SK-N-SH (cell line): ENCODE results near the gene LYSMD3. TPM values are rescaled to one million over a fixed set of nuclear protein-coding genes. Genes with fewer than 3 reads are reported as not detected.

Experiments used
- CTCF ChIA-PET: fragments of 300-600, 350-600 bp; formaldehyde crosslinking; extraction: SDS; loops from one replicate; lab custom pipeline; 2021; lab: Yijun Ruan, JAX
- POLR2A ChIA-PET: fragments of 350-600 bp; sonication (Branson Sonifier 250); formaldehyde crosslinking; extraction: SDS; loops from one replicate; lab custom pipeline; 2020; ENCODE audit warnings: antibody characterized with exemption, inconsistent platforms; lab: Yijun Ruan, JAX
- DNase-seq: peaks from one replicate; pipeline ENCODE4 v3.0.0; 2012
- H2AFZ ChIP-seq: fragments of 200-600 bp; sonication (generic); 2 replicates; pipeline ENCODE4 v1.8.1; 2016; ENCODE audit warnings: antibody characterized with exemption, mild to moderate bottlenecking, low read depth
- H3F3A ChIP-seq: fragments of 200-600 bp; sonication (generic); replicated peaks from 2 replicates; pipeline ENCODE3; 2016; ENCODE audit warnings: antibody characterized with exemption, mild to moderate bottlenecking; ENCODE audit not compliant: insufficient read depth
- H3K27ac ChIP-seq, 2 experiments: fragments of 200-500 bp in 1 of 2; fragments of 200-600 bp in 1 of 2; sonication (Bioruptor generic) in 1 of 2; sonication (generic), shearing (Covaris generic) in 1 of 2; 2 replicates each; pipeline versions ENCODE4 v1.5.1 to v1.6.1; 2014 to 2016; ENCODE audit warnings: low read depth in 2 of 2, inconsistent platforms in 1 of 2, low read length in 1 of 2, mild to moderate bottlenecking in 1 of 2, mixed read lengths in 1 of 2
- H3K27me3 ChIP-seq: fragments of 200-600 bp; sonication (generic), shearing (Covaris generic); 2 replicates; pipeline ENCODE4 v1.6.1; 2016; ENCODE audit warnings: mixed run types; ENCODE audit not compliant: insufficient read depth
- H3K36me3 ChIP-seq, 2 experiments: fragments of 200-500 bp in 1 of 2; fragments of 200-600 bp in 1 of 2; sonication (Bioruptor generic) in 1 of 2; sonication (generic) in 1 of 2; replicated peaks in 1 of 2; 2 replicates each; pipeline versions ENCODE3 to v1.5.1; 2014 to 2016; ENCODE audit warnings: low read length in 1 of 2, mild to moderate bottlenecking in 1 of 2; ENCODE audit not compliant: insufficient read depth in 2 of 2, control insufficient read depth in 1 of 2
- H3K4me1 ChIP-seq, 2 experiments: fragments of 200-500 bp in 1 of 2; fragments of 200-600 bp in 1 of 2; sonication (Bioruptor generic) in 1 of 2; sonication (generic), shearing (Covaris generic) in 1 of 2; 2 replicates each; pipeline versions ENCODE4 v1.5.1 to v1.6.1; 2014 to 2016; ENCODE audit warnings: low read depth in 1 of 2, low read length in 1 of 2, mixed run types in 1 of 2; ENCODE audit not compliant: insufficient read depth in 2 of 2, control insufficient read depth in 1 of 2
- H3K4me2 ChIP-seq: fragments of 200-600 bp; sonication (generic), shearing (Covaris generic); 2 replicates; pipeline ENCODE4 v1.6.1; 2017; ENCODE audit warnings: mixed run types
- H3K4me3 ChIP-seq, 2 experiments: fragments of 200-500 bp in 1 of 2; fragments of 200-600 bp in 1 of 2; sonication (Bioruptor generic) in 1 of 2; sonication (generic), shearing (Covaris generic) in 1 of 2; 2 replicates each; pipeline versions ENCODE4 v1.5.1 to v1.8.1; 2014 to 2016; ENCODE audit warnings: low read depth in 2 of 2, inconsistent platforms in 1 of 2, low read length in 1 of 2, mild to moderate bottlenecking in 1 of 2, mixed read lengths in 1 of 2, moderate library complexity in 1 of 2
- H3K79me2 ChIP-seq: fragments of 200-600 bp; sonication (generic); 2 replicates; pipeline ENCODE4 v1.8.1; 2017; ENCODE audit warnings: mild to moderate bottlenecking; ENCODE audit not compliant: insufficient read depth
- H3K9ac ChIP-seq: fragments of 200-600 bp; sonication (generic); 2 replicates; pipeline ENCODE4 v1.6.1; 2017; ENCODE audit warnings: mixed run types
- H3K9me2 ChIP-seq: fragments of 200-600 bp; sonication (generic); 2 replicates; pipeline ENCODE4 v1.6.1; 2017; ENCODE audit warnings: mixed run types
- H3K9me3 ChIP-seq: fragments of 200-600 bp; sonication (generic); 2 replicates; pipeline ENCODE4 v1.6.1; 2017; ENCODE audit warnings: mixed run types, mild to moderate bottlenecking, moderate library complexity
- H4K20me1 ChIP-seq: fragments of 200-600 bp; sonication (generic); 2 replicates; pipeline ENCODE4 v1.6.1; 2017; ENCODE audit warnings: mild to moderate bottlenecking, mixed run types; ENCODE audit not compliant: insufficient read depth
- CTCF ChIP-seq: fragments of 200-600 bp; sonication (generic); IDR thresholded peaks from 2 replicates; pipeline ENCODE4 v1.6.1; 2017; ENCODE audit warnings: antibody characterized with exemption, mild to moderate bottlenecking, moderate library complexity
- FOXJ3 ChIP-seq: sonication (generic); formaldehyde crosslinking; IDR thresholded peaks from 2 replicates; pipeline ENCODE4 v1.5.1; 2020; ENCODE audit warnings: mild to moderate bottlenecking, missing genetic modification reagents
- MAX ChIP-seq: IDR thresholded peaks from 2 replicates; pipeline ENCODE4 v1.4.0; 2012; ENCODE audit warnings: low read depth
- NFIC ChIP-seq: IDR thresholded peaks from 2 replicates; pipeline ENCODE4 v1.4.0; 2012; ENCODE audit warnings: borderline replicate concordance
- PBX3 ChIP-seq: IDR thresholded peaks from 2 replicates; pipeline ENCODE4; 2012
- RAD21 ChIP-seq: IDR thresholded peaks from 2 replicates; pipeline ENCODE4 v1.6.1; 2012; ENCODE audit warnings: mild to moderate bottlenecking, low read length
- REST ChIP-seq: IDR thresholded peaks from 2 replicates; pipeline ENCODE4 v1.6.1; 2012; ENCODE audit warnings: mild to moderate bottlenecking, low read depth, low read length, moderate library complexity
- RXRA ChIP-seq: IDR thresholded peaks from 2 replicates; pipeline ENCODE4 v1.4.0; 2012; ENCODE audit warnings: low read depth, mild to moderate bottlenecking, borderline replicate concordance
- SMC3 ChIP-seq: IDR thresholded peaks from 2 replicates; pipeline ENCODE4 v1.6.1; 2012; ENCODE audit warnings: low read depth, low read length, improper control_type of control experiment
- WGBS: methylation state at CpG from one replicate; pipeline ENCODE4 v1.1.6; 2017; ENCODE audit warnings: low lambda C conversion rate; 5-methylcytosine and 5-hydroxymethylcytosine counted together
- polyA plus RNA-seq, 3 experiments: library from polyadenylated mRNA; depleted of rRNA; stranded (reverse); fragments of >200 nt; gene quantifications; 2 replicates each; pipeline ENCODE4 v1.2.3, GENCODE V29; 2012

Gene LYSMD3
- polyA plus RNA-seq, 1 of the 3 experiments (the other 2 are of a cell fraction) = 6.7 TPM

- TF ChIP-seq FOXJ3 = no peak
- no peak for TF ChIP-seq REST
- TF ChIP-seq PBX3 = no peak
- Histone ChIP-seq H3K79me2 (peaks cover 34% of the 10 kb centered on the region), H2AFZ (no peak overlapping the region)
Measured at GRCh38 chr5:90530736-90531487, 1.5 kb upstream of the LYSMD3 start.

GRCh38 chr5:90529939-90530677, 724 bp upstream of the LYSMD3 start:
- POLR2A ChIA-PET = no interaction called here

More at GRCh38 chr5:90530736-90531487, 1.5 kb upstream of the LYSMD3 start:
- Histone ChIP-seq H3K4me1 (peaks cover 0 to 5% of the 10 kb centered on the region in 2 experiments; a peak in 3 of 4 replicates), H3K9me2 (no peaks in the 10 kb centered on the region), H3K9me3 (no peaks in the 10 kb centered on the region), H3F3A (no peaks in the 10 kb centered on the region), H3K9ac (no peak overlapping the region), H3K27ac (no peak overlapping the region), H3K4me2 (0 out of 2 replicates have a peak overlapping the region, but pooled peaks have one; percentile 97), H3K36me3 (peaks cover 0 to 6% of the 10 kb centered on the region in 2 experiments), H4K20me1 (no peaks in the 10 kb centered on the region), H3K4me3 (no peak overlapping the region), H3K27me3 (peaks cover 18% of the 10 kb centered on the region)
- 51% methylated on average over 9 of the region's 9 CpGs for WGBS
- ChIA-PET CTCF (interaction anchor here (0.6 to 3.2 kb wide), 32 partner anchors 11 to 340 kb away, joined by 3 to 32 read pairs (median 4); partner anchors contain the start of genes MBLAC2 and POLR3G), POLR2A (no interaction called here)
- no peak for DNase-seq

More at GRCh38 chr5:90529939-90530677, 724 bp upstream of the LYSMD3 start:
- Histone ChIP-seq H3K27me3 (peaks cover 12% of the 10 kb centered on the region), H3K36me3 (peaks cover 0 to 10% of the 10 kb centered on the region in 2 experiments), H3K4me1 (peaks cover 0 to 5% of the 10 kb centered on the region in 2 experiments; a peak in 3 of 4 replicates), H3K4me3 (peak overlapping the region; percentile 99 to 100), H3K4me2 (peak overlapping the region; percentile 97), H3K9ac (peak overlapping the region; percentile 87), H3K9me3 (no peaks in the 10 kb centered on the region), H3F3A (peaks cover 1% of the 10 kb centered on the region), H2AFZ (peak overlapping the region; percentile 100), H3K79me2 (peaks cover 41% of the 10 kb centered on the region), H3K9me2 (no peaks in the 10 kb centered on the region), H4K20me1 (no peaks in the 10 kb centered on the region), H3K27ac (peak overlapping the region; percentile 79 to 91)
- peak; percentile 75 for DNase-seq
- CTCF ChIA-PET = interaction anchor here (0.6 to 3.2 kb wide), 37 partner anchors 10 to 1801 kb away, joined by 3 to 32 read pairs (median 4); partner anchors contain the start of genes CETN3, MBLAC2 and POLR3G
- TF ChIP-seq CTCF (peak; percentile 82), MAX (peak; percentile 46; the same call in 1 of the 2 replicates), RAD21 (peak; percentile 84), NFIC (0 out of 2 replicates have a peak, but pooled peaks have one; percentile 14), SMC3 (peak; percentile 70), RXRA (no peak)
- WGBS = 5% methylated on average over 13 of the region's 13 CpGs
